Stimulated activated CD8-positive, alpha-beta memory T cell treated with anti-CD3 and anti-CD28 coated beads, Interleukin-2, amount 100 ng/mL, for 1 hour (primary cell): ENCODE data around the gene VEGFA.

Source experiments
- DNase-seq, 2 donors: peaks; one replicate each; pipeline ENCODE4 v3.0.0-alpha.2; 2020; ENCODE audit warnings: low read depth in 2 of 2

The VEGFA gene

GRCh38 chr6:43769526-43770371 is at the start of gene VEGFA:
Gene VEGFA, plus strand, starts transcription at chr6:43770211.
- peak; percentile 71 to 83 for DNase-seq

GRCh38 chr6:43720999-43721398 is 49.0 kb upstream of the VEGFA start:
- no peak for DNase-seq

- no peak for DNase-seq
Measured at GRCh38 chr6:43722920-43723545, 47.0 kb upstream of the VEGFA start.

GRCh38 chr6:43723737-43724295 is 46.2 kb upstream of the VEGFA start:
- peak in 1 of 2 donors; percentile 31 for DNase-seq

- no peak for DNase-seq
Measured at GRCh38 chr6:43724354-43724753, 45.7 kb upstream of the VEGFA start.

- peak; percentile 16 to 24 for DNase-seq
Measured at GRCh38 chr6:43724914-43725642, 44.9 kb upstream of the VEGFA start.

GRCh38 chr6:43725643-43726580 is 44.1 kb upstream of the VEGFA start:
- no peak for DNase-seq

- DNase-seq, result no peak
Measured at GRCh38 chr6:43727634-43728033, 42.4 kb upstream of the VEGFA start.

- DNase-seq, result no peak
Measured at GRCh38 chr6:43728586-43728985, 41.4 kb upstream of the VEGFA start.

- DNase-seq, result no peak
Measured at GRCh38 chr6:43729537-43729936, 40.5 kb upstream of the VEGFA start.

- DNase-seq, result no peak
Measured at GRCh38 chr6:43730634-43731033, 39.4 kb upstream of the VEGFA start.

GRCh38 chr6:43733471-43734293 is 36.3 kb upstream of the VEGFA start:
- peak; percentile 9 to 14 for DNase-seq

GRCh38 chr6:43734294-43734665 is 35.7 kb upstream of the VEGFA start:
- DNase-seq, result no peak

GRCh38 chr6:43735642-43736199 is 34.3 kb upstream of the VEGFA start:
- no peak for DNase-seq

GRCh38 chr6:43736211-43736786 is 33.7 kb upstream of the VEGFA start:
- DNase-seq, result no peak

- no peak for DNase-seq
Measured at GRCh38 chr6:43736844-43737243, 33.2 kb upstream of the VEGFA start.

- no peak for DNase-seq
Measured at GRCh38 chr6:43737272-43738081, 32.5 kb upstream of the VEGFA start.

GRCh38 chr6:43738267-43738676 is 31.7 kb upstream of the VEGFA start:
- no peak for DNase-seq
